RWPE1 (cell line): Measurements from ENCODE around the gene CSTF3.
A peak's percentile ranks its signal among the peaks of the same experiment; 100 is the strongest.
"Not testable (repeated sequence)": the region's sequence is repeated elsewhere in the genome, so short reads cannot be mapped to it uniquely, and the experiment has no call there.

Experiments
- CTCF ChIA-PET: fragments of 350-600 bp; sonication (Branson Sonifier 250); formaldehyde crosslinking; extraction: SDS; loops from one replicate; lab custom pipeline; 2021; lab: Yijun Ruan, JAX
- POLR2A ChIA-PET: fragments of 400-600 bp; formaldehyde crosslinking; extraction: SDS; loops from one replicate; lab custom pipeline; 2020; ENCODE audit warnings: antibody characterized with exemption; ENCODE audit not compliant: low non-redundant PET; lab: Yijun Ruan, JAX
- DNase-seq: peaks from one replicate; pipeline ENCODE4 v3.0.0; 2012; ENCODE audit warnings: low spot score
- H3K27ac ChIP-seq: fragments of 450-650 bp; 2 replicates; pipeline ENCODE4 v1.5.1; 2017
- CTCF ChIP-seq: fragments of 450-650 bp; conservative IDR thresholded peaks from 2 replicates; pipeline ENCODE4 v1.5.1; 2017; ENCODE audit warnings: low read depth, mild to moderate bottlenecking

Gene CSTF3

GRCh38 chr11:33133761-33134160 lies 27.5 kb downstream of the CSTF3 start:
- POLR2A ChIA-PET: no interaction called here
- TF ChIP-seq CTCF: no peak
- no peak for DNase-seq
- H3K27ac ChIP-seq: no peak overlapping the region
- CTCF ChIA-PET: interaction anchor here (0.7 kb wide), 1 partner anchor 68 kb away, joined by 3 read pairs; no protein-coding TSS in a partner anchor

- no peak overlapping the region for H3K27ac ChIP-seq
- ChIA-PET CTCF (interaction anchor here (0.6 kb wide), 1 partner anchor 542 kb away, joined by 3 read pairs; no protein-coding TSS in a partner anchor), POLR2A (no interaction called here)
- DNase-seq: no peak
- TF ChIP-seq CTCF: no peak
Observed at GRCh38 chr11:33132510-33132909, 28.8 kb downstream of the CSTF3 start.

- ChIA-PET POLR2A (no interaction called here), CTCF (interaction anchor here (0.6 to 0.7 kb wide), 2 partner anchors 32 to 334 kb away, joined by 3 to 4 read pairs; partner anchors contain the start of genes CCDC73 and CSTF3)
- TF ChIP-seq CTCF: no peak
- H3K27ac ChIP-seq: no peak overlapping the region
- DNase-seq: no peak
Observed at GRCh38 chr11:33128739-33129138, 32.5 kb downstream of the CSTF3 start.

GRCh38 chr11:33125611-33126010 lies 35.7 kb downstream of the CSTF3 start:
- no peak for TF ChIP-seq CTCF
- ChIA-PET POLR2A (no interaction called here), CTCF (no interaction called here)

GRCh38 chr11:33125025-33125424 lies 36.3 kb downstream of the CSTF3 start:
- no peak overlapping the region for H3K27ac ChIP-seq
- DNase-seq: no peak
- CTCF ChIA-PET: interaction anchor here (0.7 kb wide), 1 partner anchor 14 kb away, joined by 3 read pairs; no protein-coding TSS in a partner anchor
- POLR2A ChIA-PET: no interaction called here
- TF ChIP-seq CTCF: no peak

More at GRCh38 chr11:33125611-33126010, 35.7 kb downstream of the CSTF3 start:
- no peak overlapping the region for H3K27ac ChIP-seq
- no peak for DNase-seq

- CTCF ChIA-PET: not testable (repeated sequence)
Observed at GRCh38 chr11:33122696-33123095, 38.6 kb downstream of the CSTF3 start.

GRCh38 chr11:33116535-33116934 lies 44.7 kb downstream of the CSTF3 start:
- H3K27ac ChIP-seq: no peak overlapping the region
- POLR2A ChIA-PET: no interaction called here
- no peak for TF ChIP-seq CTCF
- peak; percentile 37 for DNase-seq
- CTCF ChIA-PET: no interaction called here

More at GRCh38 chr11:33122696-33123095, 38.6 kb downstream of the CSTF3 start:
- H3K27ac ChIP-seq, POLR2A ChIA-PET, DNase-seq: not testable (repeated sequence)
